IPS-18a (cell line): ENCODE data around the gene GPR155.
"Not testable (repeated sequence)": the region's sequence is repeated elsewhere in the genome, so short reads cannot be mapped to it uniquely, and the experiment has no call there.

Source experiments
- H3K27ac ChIP-seq: one replicate; pipeline ENCODE4 v1.5.1; 2013; ENCODE audit warnings: low read length
- H3K27me3 ChIP-seq: one replicate; pipeline ENCODE4 v1.6.1; 2013; ENCODE audit warnings: mild to moderate bottlenecking, low read length; ENCODE audit not compliant: control insufficient read depth, insufficient read depth
- H3K36me3 ChIP-seq: one replicate; pipeline ENCODE4 v1.6.1; 2013; ENCODE audit warnings: low read depth, low read length; ENCODE audit not compliant: control insufficient read depth
- H3K4me1 ChIP-seq: one replicate; pipeline ENCODE4 v1.6.1; 2013; ENCODE audit warnings: low read depth, low read length; ENCODE audit not compliant: control insufficient read depth
- H3K4me3 ChIP-seq: one replicate; pipeline ENCODE4 v1.5.1; 2013; ENCODE audit warnings: low read length
- H3K9ac ChIP-seq: one replicate; pipeline ENCODE4 v1.6.1; 2013; ENCODE audit warnings: mild to moderate bottlenecking, low read length, moderate library complexity
- H3K9me3 ChIP-seq: one replicate; pipeline ENCODE4 v1.6.1; 2013; ENCODE audit warnings: low read depth, low read length; ENCODE audit not compliant: control insufficient read depth

GPR155 gene

GRCh38 chr2:174388706-174389105 lies 98.1 kb downstream of the GPR155 start:
- not testable (repeated sequence) for H3K4me1 ChIP-seq, H3K4me3 ChIP-seq, H3K9me3 ChIP-seq, H3K36me3 ChIP-seq, H3K27me3 ChIP-seq, H3K27ac ChIP-seq, H3K9ac ChIP-seq

GRCh38 chr2:174385201-174385600 lies 101.6 kb downstream of the GPR155 start:
- Histone ChIP-seq H3K27me3 (no peaks in the 10 kb centered on the region), H3K4me1 (no peaks in the 10 kb centered on the region), H3K4me3 (no peak overlapping the region), H3K36me3 (peaks cover 10% of the 10 kb centered on the region), H3K27ac (no peak overlapping the region), H3K9ac (no peak overlapping the region), H3K9me3 (no peaks in the 10 kb centered on the region)

GRCh38 chr2:174383796-174384195 lies 103.0 kb downstream of the GPR155 start:
- H3K27me3 ChIP-seq = no peaks in the 10 kb centered on the region
- H3K9ac ChIP-seq = no peak overlapping the region
- no peaks in the 10 kb centered on the region for H3K4me1 ChIP-seq
- H3K36me3 ChIP-seq = peaks cover 13% of the 10 kb centered on the region
- no peak overlapping the region for H3K4me3 ChIP-seq
- no peak overlapping the region for H3K27ac ChIP-seq
- no peaks in the 10 kb centered on the region for H3K9me3 ChIP-seq
